Stomach (tissue), 9 donors: ENCODE results near the gene NUP210. TPM values are rescaled to one million over a fixed set of nuclear protein-coding genes. Genes with fewer than 3 reads are reported as not detected.

Experiments used
- DNase-seq, 2 donors: peaks; one replicate each; pipeline versions ENCODE4 v3.0.0 to v3.0.0-alpha.2; 2013 to 2019
- H3K27ac ChIP-seq, 5 donors: fragments of 200-600 bp in 4 of 5; sonication (generic) in 4 of 5; one replicate each; pipeline ENCODE4 v1.5.1; 2013 to 2019; ENCODE audit warnings: mild to moderate bottlenecking in 1 of 5, moderate library complexity in 1 of 5
- H3K27me3 ChIP-seq, 3 donors: fragments of 200-600 bp; sonication (generic); one replicate each; pipeline ENCODE4 v1.5.1; 2017 to 2019; ENCODE audit warnings: mixed run types in 1 of 3
- H3K36me3 ChIP-seq, 4 donors: fragments of 200-600 bp; sonication (generic); 1 replicate in 3 of 4; 2 replicates in 1 of 4; pipeline ENCODE4 v1.5.1; 2016 to 2019
- H3K4me1 ChIP-seq, 4 donors: fragments of 200-600 bp; sonication (generic); one replicate each; pipeline ENCODE4 v1.5.1; 2016 to 2019
- H3K4me3 ChIP-seq, 4 donors: fragments of 200-600 bp; sonication (generic) in 3 of 4; one replicate each; pipeline ENCODE4 v1.5.1; 2016 to 2019; ENCODE audit warnings: mild to moderate bottlenecking in 1 of 4
- H3K9me3 ChIP-seq, 4 donors: fragments of 200-600 bp; sonication (generic); one replicate each; pipeline ENCODE4 v1.5.1; 2016 to 2019
- EP300 ChIP-seq: sonication (generic); formaldehyde crosslinking; IDR thresholded peaks from one replicate; pipeline ENCODE4 v1.6.1; 2017; ENCODE audit warnings: antibody characterized with exemption
- POLR2A ChIP-seq, 4 donors: fragments of 450-650 bp; IDR thresholded peaks; one replicate each; pipeline ENCODE4 v1.6.1; 2016; ENCODE audit warnings: antibody characterized with exemption in 4 of 4, control low read depth in 2 of 4, mild to moderate bottlenecking in 1 of 4, moderate library complexity in 1 of 4
- POLR2AphosphoS5 ChIP-seq, 3 donors: sonication (generic); formaldehyde crosslinking; IDR thresholded peaks; one replicate each; pipeline ENCODE4 v1.6.1; 2016; ENCODE audit warnings: antibody characterized with exemption in 3 of 3
- WGBS, 5 donors: extraction: QIAGEN DNeasy Blood & Tissue Kit in 3 of 5; methylation state at CpG; one replicate each; pipeline versions ENCODE4 v1.1.5 to v1.1.7; 2013 to 2018; 5-methylcytosine and 5-hydroxymethylcytosine counted together
- intact Hi-C: fragments of 100-400 bp; cut with DNase I; formaldehyde crosslinking; loops from one replicate; pipeline ENCODE4 v1.15.1; 2023; ENCODE audit warnings: low total_unique reads
- polyA plus RNA-seq, 3 donors: library from polyadenylated mRNA; stranded (reverse); fragments of 200-250 nt; gene quantifications; one replicate each; pipeline ENCODE4 v1.2.3, GENCODE V29; 2013
- total RNA-seq, 5 donors: library from RNA; depleted of rRNA; stranded (reverse); fragments of >200 nt; gene quantifications; one replicate each; pipeline versions ENCODE4 v1.1.0 to v1.2.3, GENCODE V29; 2014 to 2016
- TF ChIP-seq, protein P1 (sequence below), 7 experiments: fragments of 450-650 bp in 4 of 7; fragments of 200-600 bp in 3 of 7; sonication (generic) in 3 of 7; IDR thresholded peaks; one replicate each; pipeline ENCODE4 v1.5.1; 2016 to 2019; ENCODE audit warnings: antibody characterized with exemption in 7 of 7, control low read depth in 2 of 7, mild to moderate bottlenecking in 1 of 7
- donor health status: healthy with polysubstance abuse.
- donor health status: Bipolar disorder and iron deficiency.
- donor health status: healthy.

NUP210 gene
- total and polyA plus RNA-seq, 8 donors: 0.92 to 21.1 (median 10.8) TPM

DNA sequence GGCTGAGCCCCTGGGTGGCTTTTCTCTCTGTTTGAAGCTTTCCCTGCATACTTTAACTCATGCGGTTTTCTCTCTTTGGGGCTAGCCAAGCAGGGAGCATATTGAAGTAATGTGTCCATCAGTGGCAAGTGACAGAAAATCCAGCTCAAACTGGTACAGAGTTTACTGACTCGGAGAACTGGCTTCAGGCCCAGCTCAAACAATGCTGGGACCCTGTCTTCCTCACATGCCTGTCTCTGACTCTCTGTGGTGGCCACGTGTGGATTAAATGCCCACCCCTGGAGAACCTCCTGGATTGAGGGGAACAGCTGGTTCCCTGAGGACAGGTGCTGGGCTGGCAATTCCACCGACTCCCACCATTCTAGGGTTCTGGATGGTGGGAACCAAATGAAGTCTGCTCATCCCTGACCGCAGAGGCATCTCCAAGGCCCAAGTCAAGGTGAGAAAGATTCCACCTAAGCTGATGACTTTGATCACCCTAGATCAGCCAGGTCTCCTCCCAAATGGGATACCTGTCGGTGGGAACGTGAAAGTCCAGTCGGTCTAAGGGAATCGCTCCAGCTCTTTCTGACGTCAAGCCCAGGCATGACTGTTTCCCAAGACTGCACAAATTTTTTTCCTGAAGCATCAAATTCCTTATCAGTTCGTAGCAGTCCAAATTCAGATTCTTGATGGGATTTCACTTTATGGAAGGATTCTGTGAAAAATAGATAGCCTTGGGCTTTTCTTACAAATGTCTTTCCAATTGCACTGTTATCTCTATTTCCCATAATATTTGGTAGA is 43.7 kb upstream of the NUP210 start:
- Histone ChIP-seq H3K4me3 (no peak overlapping the region), H3K4me1 (no peaks in the 10 kb centered on the region), H3K27ac (no peak overlapping the region), H3K9me3 (no peaks in the 10 kb centered on the region), H3K27me3 (peaks cover 0 to 16% (median 0%) of the 10 kb centered on the region in 3 donors), H3K36me3 (no peaks in the 10 kb centered on the region)
- 76 to 79% (median 76%) methylated on average over 11 of the region's 11 CpGs for WGBS, 5 donors
- TF ChIP-seq POLR2AphosphoS5 (IDR thresholded peaks at IDR 0.05) (no peak), EP300 (no peak), POLR2A (IDR thresholded peaks at IDR 0.05) (no peak)
- TF ChIP-seq, protein P1, sequence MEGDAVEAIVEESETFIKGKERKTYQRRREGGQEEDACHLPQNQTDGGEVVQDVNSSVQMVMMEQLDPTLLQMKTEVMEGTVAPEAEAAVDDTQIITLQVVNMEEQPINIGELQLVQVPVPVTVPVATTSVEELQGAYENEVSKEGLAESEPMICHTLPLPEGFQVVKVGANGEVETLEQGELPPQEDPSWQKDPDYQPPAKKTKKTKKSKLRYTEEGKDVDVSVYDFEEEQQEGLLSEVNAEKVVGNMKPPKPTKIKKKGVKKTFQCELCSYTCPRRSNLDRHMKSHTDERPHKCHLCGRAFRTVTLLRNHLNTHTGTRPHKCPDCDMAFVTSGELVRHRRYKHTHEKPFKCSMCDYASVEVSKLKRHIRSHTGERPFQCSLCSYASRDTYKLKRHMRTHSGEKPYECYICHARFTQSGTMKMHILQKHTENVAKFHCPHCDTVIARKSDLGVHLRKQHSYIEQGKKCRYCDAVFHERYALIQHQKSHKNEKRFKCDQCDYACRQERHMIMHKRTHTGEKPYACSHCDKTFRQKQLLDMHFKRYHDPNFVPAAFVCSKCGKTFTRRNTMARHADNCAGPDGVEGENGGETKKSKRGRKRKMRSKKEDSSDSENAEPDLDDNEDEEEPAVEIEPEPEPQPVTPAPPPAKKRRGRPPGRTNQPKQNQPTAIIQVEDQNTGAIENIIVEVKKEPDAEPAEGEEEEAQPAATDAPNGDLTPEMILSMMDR (IDR thresholded peaks at IDR 0.05): no peak
- intact Hi-C loops: loop anchor here (10.0 kb wide), 1 partner anchor 379 kb away; no protein-coding TSS in a partner anchor
- DNase-seq: no peak

DNA sequence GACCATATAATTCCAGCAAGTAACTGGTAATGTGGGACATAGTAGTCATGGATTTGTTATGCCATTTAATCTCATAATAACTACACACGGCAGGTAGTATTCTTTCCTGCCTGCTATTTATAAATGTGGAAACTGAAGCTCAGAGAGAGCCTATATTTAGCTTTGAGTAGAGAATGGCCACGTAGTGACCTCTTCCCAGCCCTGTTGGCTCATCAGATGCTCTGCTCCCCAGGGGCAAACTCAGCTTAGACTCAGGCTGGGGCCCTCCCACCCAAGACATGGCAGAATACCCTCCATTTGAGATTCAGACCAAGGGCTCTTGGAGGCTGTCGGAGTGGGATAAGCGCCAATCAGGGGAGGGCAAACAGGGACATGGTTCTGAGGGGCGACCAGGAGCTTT is 42.7 kb upstream of the NUP210 start:
- Histone ChIP-seq H3K27me3 (peaks cover 0 to 16% (median 0%) of the 10 kb centered on the region in 3 donors), H3K4me1 (no peaks in the 10 kb centered on the region), H3K4me3 (no peak overlapping the region), H3K27ac (no peak overlapping the region), H3K9me3 (no peaks in the 10 kb centered on the region), H3K36me3 (no peaks in the 10 kb centered on the region)
- WGBS, 5 donors: 57 to 81% (median 62%) methylated on average over 5 of the region's 5 CpGs
- no peak for DNase-seq
- TF ChIP-seq EP300: no peak
- TF ChIP-seq, protein P1 (IDR thresholded peaks at IDR 0.05): no peak
- TF ChIP-seq POLR2AphosphoS5 (IDR thresholded peaks at IDR 0.05): no peak
- no peak for TF ChIP-seq POLR2A (IDR thresholded peaks at IDR 0.05)
- intact Hi-C loops: loop anchor here (10.0 kb wide), 1 partner anchor 378 kb away; no protein-coding TSS in a partner anchor

DNA sequence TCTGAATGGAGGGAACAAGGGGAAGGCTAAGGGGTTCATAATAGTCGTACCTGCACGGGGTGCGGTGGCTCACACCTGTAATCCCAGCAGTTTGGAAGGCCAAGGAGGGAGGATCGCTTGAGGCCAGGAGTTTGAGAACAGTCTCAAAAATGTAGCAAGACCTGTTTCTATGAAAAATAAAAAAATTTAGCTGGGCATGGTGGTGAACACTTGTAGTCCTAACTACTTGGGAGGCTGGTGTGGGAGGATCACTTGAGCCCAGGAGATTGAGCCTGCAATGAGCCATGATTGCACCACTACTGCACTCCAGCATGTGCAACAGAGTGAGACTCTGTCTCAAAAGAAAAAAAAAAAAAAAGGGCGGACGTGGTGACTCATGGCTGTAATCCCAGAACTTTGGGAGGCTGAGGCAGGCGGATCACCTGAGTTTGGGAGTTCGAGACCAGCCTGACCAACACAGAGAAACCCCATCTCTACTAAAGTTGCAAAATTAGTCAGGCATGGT is 42.1 kb upstream of the NUP210 start:
- Histone ChIP-seq H3K36me3 (no peaks in the 10 kb centered on the region), H3K27ac (no peak overlapping the region), H3K4me1 (no peaks in the 10 kb centered on the region), H3K27me3 (peaks cover 0 to 16% (median 0%) of the 10 kb centered on the region in 3 donors), H3K9me3 (no peaks in the 10 kb centered on the region), H3K4me3 (no peak overlapping the region)
- intact Hi-C loops: loop anchor here (10.0 kb wide), 1 partner anchor 377 kb away; no protein-coding TSS in a partner anchor
- DNase-seq: no peak
- WGBS, 5 donors: 79 to 95% (median 91%) methylated on average over 8 of the region's 8 CpGs
- TF ChIP-seq EP300: no peak

DNA sequence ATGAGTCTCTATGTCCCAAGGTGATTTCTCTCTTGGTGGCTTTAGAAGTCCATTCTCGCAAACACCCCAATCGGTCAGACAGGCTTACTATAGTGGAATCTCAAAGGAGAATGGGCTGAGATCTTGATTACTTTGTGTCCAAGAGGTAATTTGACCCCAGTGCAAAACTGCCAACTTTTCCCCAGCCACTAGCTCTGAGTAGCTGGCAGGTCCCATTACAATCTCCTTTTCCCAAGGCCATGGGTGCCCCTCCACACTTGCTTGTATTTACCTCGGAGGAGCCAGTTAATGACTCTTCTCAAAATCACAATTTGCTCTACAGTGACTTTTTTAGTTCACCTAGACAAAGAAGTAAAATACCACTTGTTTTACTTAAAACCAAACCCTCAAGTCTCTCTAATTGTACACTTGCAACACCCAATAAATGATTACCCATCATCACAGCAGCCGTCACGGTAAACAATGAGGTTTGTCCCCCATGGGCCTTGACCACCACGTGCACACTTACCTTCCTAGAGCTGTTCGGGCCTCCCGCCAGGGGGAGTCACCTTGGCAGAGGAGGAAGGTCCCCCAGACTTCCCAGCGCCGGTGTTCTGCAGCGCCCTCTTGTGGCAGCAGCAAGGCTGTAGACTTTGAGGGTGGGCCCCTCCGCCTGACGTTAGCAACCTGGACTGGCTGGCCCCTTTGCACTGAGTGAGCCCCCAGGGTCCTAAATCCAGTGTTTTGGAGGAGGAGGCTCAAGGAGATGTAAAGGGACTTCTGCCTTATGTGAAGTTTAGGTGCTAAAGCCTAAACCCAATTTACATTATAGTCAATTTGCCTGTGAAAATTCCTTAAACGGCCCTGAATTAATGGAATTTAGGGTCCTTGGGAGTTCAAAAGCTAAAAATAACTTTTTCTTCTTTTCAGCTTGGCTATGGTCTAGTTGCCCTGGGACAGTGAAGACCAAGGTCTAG is 41.3 kb upstream of the NUP210 start:
- Histone ChIP-seq H3K27ac (no peak overlapping the region), H3K9me3 (no peaks in the 10 kb centered on the region), H3K27me3 (peaks cover 0 to 16% (median 0%) of the 10 kb centered on the region in 3 donors), H3K4me3 (no peak overlapping the region), H3K4me1 (no peaks in the 10 kb centered on the region), H3K36me3 (no peaks in the 10 kb centered on the region)
- intact Hi-C loops: loop anchor here (10.0 kb wide), 1 partner anchor 377 kb away; no protein-coding TSS in a partner anchor
- TF ChIP-seq, protein P1 (IDR thresholded peaks at IDR 0.05): peak in 4 of 7 experiments; percentile 7 to 38 (median 27)
- TF ChIP-seq POLR2A (IDR thresholded peaks at IDR 0.05): no peak
- no peak for TF ChIP-seq POLR2AphosphoS5 (IDR thresholded peaks at IDR 0.05)
- no peak for TF ChIP-seq EP300
- peak; percentile 37 to 80 for DNase-seq
- WGBS, 5 donors: 41 to 55% (median 44%) methylated on average over 9 to 14 of the region's 14 CpGs
